DMS 273 treated with DMSO at 0.1 percent for 48 hours (cell line): ENCODE results near the gene MTMR1.

ENCODE experiments used
- DNase-seq: peaks from one replicate; lab custom pipeline; 2025; lab: John Stamatoyannopoulos, UW

MTMR1 gene

GRCh38 chrX:150692831-150693724 is at the start of gene MTMR1:
Gene MTMR1, plus strand, starts transcription at chrX:150693396. Its CDS starts 135 bp downstream, at chrX:150693531.
- peak; percentile 11 for DNase-seq

DNA sequence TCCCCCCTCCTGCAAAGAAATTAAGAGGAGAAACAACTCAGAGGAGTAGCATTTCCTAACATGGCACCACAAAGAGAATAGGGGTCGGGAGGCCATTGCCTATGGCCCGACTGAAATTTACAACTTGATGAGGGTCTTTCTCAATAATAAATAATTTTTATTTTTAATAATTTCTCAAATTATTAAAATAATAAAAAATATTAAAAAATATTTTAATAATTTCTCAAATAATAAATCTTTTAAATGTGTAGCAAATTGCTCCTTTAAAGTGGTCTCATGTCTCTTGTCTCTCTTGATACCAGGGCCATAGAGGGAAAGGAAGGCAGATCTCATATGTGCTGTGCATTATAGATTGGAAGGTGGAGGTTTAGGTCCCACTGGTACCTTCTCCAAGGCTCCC is 49.2 kb upstream of the MTMR1 start:
- no peak for DNase-seq

GRCh38 chrX:150644422-150644821 is 48.8 kb upstream of the MTMR1 start:
- DNase-seq = no peak

DNA sequence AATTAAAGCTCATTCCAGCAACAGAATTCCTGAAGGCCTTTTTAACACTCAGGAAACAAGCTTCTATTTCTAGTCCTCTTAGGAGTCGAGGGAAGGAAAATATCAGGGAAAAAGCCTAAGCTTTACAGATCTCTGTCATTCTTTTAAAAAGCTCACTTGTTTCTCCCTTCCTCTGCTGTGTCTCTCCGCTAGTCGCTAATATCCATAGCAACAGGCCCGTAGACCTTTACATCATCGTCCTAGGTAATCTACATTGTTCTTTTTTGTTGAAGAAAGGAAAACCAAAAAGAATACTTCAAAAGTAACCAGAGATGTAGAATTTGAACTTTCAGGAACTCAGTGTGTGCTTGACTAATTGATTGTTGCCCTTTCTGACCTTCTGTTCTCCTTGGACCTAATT is 45.9 kb upstream of the MTMR1 start:
- DNase-seq = no peak

GRCh38 chrX:150648296-150648940 is 44.8 kb upstream of the MTMR1 start:
- no peak for DNase-seq

DNA sequence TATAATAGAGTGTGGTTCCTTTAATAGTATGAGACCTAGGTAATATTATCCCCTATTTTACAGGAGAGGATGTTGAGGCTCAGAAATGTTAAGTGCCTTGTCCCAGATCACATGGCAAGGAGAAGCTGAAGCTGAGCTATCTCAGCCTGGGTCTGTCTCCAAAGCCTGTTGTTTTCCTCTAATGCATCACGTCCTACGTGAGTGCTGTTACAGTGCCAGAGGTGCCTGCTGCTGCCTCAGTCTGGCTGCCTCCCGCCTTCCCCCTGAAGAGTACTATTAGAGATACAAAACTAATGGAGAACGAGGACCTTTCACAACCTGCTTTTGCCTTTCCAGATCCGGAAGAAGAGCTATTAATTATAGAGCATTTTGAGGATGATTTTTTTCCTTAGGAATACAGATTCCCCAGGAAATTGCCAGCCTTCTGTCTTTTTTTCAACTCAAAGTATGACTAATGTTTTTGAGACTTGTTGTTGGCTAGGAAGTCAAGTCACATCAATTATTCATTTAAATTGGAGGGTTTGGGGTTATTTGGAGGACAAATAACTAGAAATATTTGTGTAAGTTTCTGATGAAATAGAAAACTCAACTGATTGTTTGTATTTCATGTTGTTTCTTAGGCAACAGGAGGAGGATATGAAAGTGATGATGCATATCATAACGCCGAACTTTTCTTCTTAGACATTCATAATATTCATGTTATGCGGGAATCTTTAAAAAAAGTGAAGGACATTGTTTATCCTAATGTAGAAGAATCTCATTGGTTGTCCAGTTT is 43.9 kb upstream of the MTMR1 start:
- DNase-seq = no peak

DNA sequence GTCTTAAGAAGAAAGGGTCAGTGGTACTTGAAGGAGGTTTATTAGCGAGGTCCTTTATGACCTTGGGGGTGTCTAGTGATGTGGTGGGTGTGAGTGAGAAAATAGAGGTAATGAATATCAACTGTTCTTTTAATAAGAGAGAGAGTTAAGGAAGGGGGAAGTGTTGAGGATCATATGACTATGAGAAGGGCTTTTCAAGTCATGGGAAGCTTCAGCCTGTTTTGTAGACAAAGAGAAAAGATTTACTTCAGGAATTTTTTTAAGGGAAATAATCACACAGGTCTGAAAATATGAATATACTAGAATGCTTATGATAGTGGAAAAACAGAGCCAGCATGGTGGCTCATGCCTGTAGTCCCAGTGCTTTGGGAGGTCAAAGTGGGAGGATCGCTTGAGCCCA is 41.3 kb upstream of the MTMR1 start:
- DNase-seq = no peak

DNA sequence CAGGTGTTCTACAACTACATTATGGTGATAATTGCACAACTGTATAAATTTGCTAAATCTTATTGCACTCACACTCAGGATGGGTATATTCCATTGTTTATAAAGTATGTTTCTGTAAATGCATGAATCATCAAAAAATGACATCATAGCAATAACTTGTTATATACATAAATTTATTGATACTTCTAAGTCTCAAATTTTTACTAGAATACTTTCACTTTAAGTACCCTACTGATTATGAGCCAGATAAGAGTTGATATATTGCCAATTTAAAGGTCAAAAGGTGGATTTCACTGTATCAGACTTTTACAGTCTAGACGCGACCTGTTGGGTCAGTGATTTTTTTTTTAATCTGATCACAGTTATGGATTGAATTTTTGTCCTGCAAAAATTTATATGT is 37.4 kb upstream of the MTMR1 start:
- DNase-seq = no peak

GRCh38 chrX:150663073-150663472 is 30.1 kb upstream of the MTMR1 start:
- DNase-seq = no peak

- peak; percentile 24 for DNase-seq
Measured at GRCh38 chrX:150664290-150664689, 28.9 kb upstream of the MTMR1 start.

DNA sequence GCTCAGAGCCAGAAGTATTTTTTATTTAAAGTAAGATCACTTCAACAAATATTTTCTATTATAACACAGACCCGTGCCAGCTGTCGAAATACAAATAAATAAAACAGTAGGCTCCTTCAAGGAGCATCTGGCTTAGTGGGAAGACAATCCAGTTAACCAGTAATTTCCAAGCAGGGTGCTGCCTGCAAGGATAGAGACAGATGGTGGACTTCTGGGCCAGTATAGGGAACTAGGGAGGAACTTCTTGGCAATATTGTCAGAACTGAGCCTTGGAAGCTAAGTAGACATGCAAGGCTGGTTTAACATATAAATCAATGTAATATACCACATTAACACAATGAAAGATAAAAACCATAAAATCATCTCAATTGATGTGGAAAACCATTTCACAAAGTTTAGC is 17.0 kb upstream of the MTMR1 start:
- peak; percentile 91 for DNase-seq

- no peak for DNase-seq
Measured at GRCh38 chrX:150680974-150681373, 12.2 kb upstream of the MTMR1 start.

DNA sequence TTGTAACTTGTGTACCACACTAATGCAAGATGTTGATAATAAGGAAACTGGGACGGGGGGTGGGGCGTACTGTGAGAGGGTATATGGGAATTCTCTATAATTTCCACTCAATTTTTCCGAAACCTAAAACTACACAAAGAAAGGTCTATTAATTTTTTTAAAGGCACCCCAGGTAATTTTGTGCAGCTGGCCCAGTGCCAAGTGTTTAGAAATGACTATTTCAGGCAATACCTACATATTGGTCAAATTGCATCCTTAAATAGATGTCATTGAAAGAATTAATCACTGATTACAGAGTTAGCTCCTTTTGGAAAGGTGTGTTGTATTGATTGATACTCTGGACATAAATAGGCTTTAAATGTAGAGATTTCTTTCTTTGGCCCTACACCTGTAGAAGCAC is 10.1 kb upstream of the MTMR1 start:
- no peak for DNase-seq

GRCh38 chrX:150683536-150684146 is 9.6 kb upstream of the MTMR1 start:
- DNase-seq = no peak

DNA sequence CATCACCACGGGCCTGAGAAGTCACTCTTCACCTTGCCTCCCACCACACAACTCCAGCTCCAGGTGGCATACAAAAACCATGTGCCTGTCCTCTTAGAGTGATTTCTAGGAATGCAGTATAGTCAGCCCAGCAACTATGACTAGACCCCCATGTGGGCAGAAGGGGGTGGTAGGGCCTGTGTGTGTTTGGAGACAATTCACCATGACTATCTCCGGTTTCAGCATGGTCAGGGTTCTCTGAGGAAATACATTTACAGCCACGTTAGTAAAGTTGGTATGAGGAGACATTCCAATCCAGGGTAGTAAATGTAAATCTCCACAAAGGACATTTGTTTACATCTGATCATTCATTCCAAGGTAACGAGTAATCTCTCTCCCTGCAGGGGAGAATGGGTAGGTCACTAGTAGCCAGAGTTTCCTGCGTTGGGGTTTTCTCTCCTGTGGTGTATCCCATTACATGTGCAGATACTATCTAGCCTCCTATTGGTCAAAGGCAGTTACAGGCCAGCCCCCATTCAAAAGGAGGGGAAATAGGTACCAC is 4.2 kb upstream of the MTMR1 start:
- no peak for DNase-seq

DNA sequence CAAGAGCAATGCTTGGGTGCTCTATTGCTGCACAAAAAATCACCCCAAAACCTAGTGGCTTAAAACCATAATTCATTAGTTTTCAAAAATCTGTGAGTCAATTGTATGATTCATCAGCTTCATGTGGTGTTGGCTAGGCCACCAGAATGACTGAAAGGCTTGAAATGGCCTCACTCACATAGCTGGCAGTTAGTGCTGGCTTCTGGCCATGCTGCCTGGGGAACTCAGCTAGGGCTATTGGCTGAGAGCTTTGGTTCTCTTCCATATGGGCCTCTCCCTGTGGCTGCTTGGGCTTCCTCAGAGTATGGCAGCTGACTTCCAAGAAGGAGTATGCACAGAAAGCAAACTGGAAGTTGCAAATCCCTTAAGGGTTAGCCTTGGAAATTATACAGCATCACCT is 3.1 kb upstream of the MTMR1 start:
- no peak for DNase-seq

GRCh38 chrX:150692296-150692695 is 900 bp upstream of the MTMR1 start:
- DNase-seq = no peak

DNA sequence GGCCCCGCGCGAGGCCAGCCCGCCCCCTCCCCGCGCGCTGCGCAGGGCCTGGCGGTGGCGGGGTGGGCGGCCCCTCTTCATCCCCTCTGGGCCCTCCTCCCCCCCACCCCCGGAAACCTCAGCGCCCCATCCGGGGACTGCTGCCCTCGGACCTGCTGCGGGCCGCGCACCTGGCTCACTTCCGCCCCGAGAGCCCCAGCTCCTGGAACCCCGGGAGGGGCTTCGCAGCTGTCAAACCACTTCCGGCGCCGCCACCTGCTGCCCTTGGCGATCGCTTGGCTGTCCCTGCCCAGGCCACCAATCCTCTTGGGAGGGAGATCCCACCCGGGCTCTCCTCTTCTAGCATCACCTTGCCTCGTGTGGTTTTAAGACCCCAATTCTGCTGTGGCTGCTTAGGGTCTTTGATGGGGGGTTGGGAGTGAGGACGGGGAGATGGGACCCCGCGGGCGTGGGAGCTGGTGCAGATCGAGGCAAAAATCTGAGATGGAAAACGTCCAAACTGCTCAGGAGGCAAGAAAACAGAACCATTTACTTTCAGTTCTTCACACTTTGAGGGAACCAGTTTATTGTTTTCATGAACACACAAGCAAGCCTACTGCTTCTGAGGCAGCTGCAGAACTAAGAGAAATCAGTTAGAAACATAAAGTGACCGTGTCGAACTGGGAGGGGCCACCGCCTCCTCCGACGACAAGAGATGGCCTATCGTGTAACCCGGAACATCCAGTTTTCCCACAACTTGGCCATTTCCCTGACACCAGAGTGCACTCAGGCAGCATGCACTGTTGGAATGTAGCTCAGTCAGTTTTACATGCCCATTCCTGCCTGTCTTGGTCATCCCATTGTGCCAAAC is 754 bp downstream of the MTMR1 start:
- no peak for DNase-seq

- DNase-seq = no peak
Measured at GRCh38 chrX:150694738-150695410, 1.7 kb downstream of the MTMR1 start.

DNA sequence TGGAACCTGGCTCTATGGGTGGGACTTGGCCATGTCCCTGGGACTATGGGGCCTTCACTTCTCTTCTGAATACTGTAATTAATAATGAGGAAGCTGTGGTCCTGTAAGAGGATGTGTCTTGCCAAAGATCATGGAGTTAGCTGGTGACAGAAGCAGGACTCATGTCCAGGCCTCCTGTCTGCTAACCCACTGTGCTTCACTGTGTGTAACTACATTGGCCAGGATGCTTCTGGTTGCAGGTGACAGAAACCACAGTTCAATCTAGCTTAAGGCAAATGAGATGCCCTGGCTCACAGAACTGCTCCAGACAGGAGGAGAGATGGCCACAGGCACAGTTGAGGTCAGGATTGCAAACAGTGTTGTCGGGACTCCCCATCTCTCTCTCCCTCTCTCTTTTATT is 3.1 kb downstream of the MTMR1 start:
- DNase-seq = no peak

GRCh38 chrX:150696866-150697265 is 3.7 kb downstream of the MTMR1 start:
- no peak for DNase-seq
